Cardiac muscle cell (in vitro differentiated cells and primary cell): ENCODE data around the gene TJP3. TPM values are rescaled to one million over a fixed set of nuclear protein-coding genes. Genes with fewer than 3 reads are reported as not detected.

Source experiments
- DNase-seq, 2 donors: peaks; one replicate each; pipeline versions ENCODE4 v3.0.0 to v3.0.0-alpha.2; 2010 to 2017; ENCODE audit warnings: low read depth in 1 of 2, low spot score in 1 of 2
- H3K27ac ChIP-seq: fragments of 200-600 bp; sonication (generic); 2 replicates; pipeline ENCODE4 v1.5.1; 2016
- H3K27me3 ChIP-seq: fragments of 200-600 bp; sonication (generic); 2 replicates; pipeline ENCODE4 v1.6.0; 2016; ENCODE audit warnings: control low read depth
- H3K36me3 ChIP-seq: fragments of 200-600 bp; sonication (generic); 2 replicates; pipeline ENCODE4 v1.5.1; 2016; ENCODE audit warnings: control low read depth
- H3K4me1 ChIP-seq: fragments of 200-600 bp; sonication (generic); 2 replicates; pipeline ENCODE4 v1.8.1; 2017; ENCODE audit warnings: low read depth, mild to moderate bottlenecking, mixed run types
- H3K4me3 ChIP-seq: fragments of 200-600 bp; sonication (generic); 2 replicates; pipeline ENCODE4 v1.5.1; 2016; ENCODE audit warnings: mild to moderate bottlenecking
- H3K9me3 ChIP-seq: fragments of 200-600 bp; sonication (generic); 2 replicates; pipeline ENCODE4 v1.5.1; 2017; ENCODE audit warnings: low read depth, mild to moderate bottlenecking, control low read depth
- CTCF ChIP-seq: IDR thresholded peaks from 2 replicates; pipeline ENCODE4 v1.5.1; 2012; ENCODE audit warnings: low read depth, mild to moderate bottlenecking, low read length
- polyA plus RNA-seq: library from polyadenylated mRNA; unstranded; fragments of >200 nt; fragmentation: Nextera tagmentation; extraction: Ambion mirVana; gene quantifications from 2 replicates; pipeline ENCODE4 v1.2.1, GENCODE V29; 2016
- total RNA-seq: library from RNA; depleted of rRNA; stranded (reverse); fragments of >200 nt; gene quantifications from 2 replicates; pipeline ENCODE4 v1.2.3, GENCODE V29; 2016

Gene TJP3
- total and polyA plus RNA-seq, 2 experiments from 2014 or later, result 5.0 to 5.2 TPM

GRCh38 chr19:3788996-3789778, 81.0 kb downstream of the TJP3 start:
- Histone ChIP-seq H3K36me3 (no peaks in the 10 kb centered on the region), H3K4me1 (no peaks in the 10 kb centered on the region), H3K27ac (no peak overlapping the region), H3K9me3 (no peaks in the 10 kb centered on the region), H3K4me3 (no peak overlapping the region), H3K27me3 (peaks cover 30% of the 10 kb centered on the region)
- no peak for TF ChIP-seq CTCF
- no peak for DNase-seq

GRCh38 chr19:3790209-3790734, 82.1 kb downstream of the TJP3 start:
- Histone ChIP-seq H3K36me3 (no peaks in the 10 kb centered on the region), H3K9me3 (no peaks in the 10 kb centered on the region), H3K27ac (no peak overlapping the region), H3K4me1 (no peaks in the 10 kb centered on the region), H3K4me3 (no peak overlapping the region), H3K27me3 (peaks cover 19% of the 10 kb centered on the region)
- TF ChIP-seq CTCF, result no peak
- DNase-seq, result no peak

- H3K4me1 ChIP-seq, result no peaks in the 10 kb centered on the region
- peaks cover 12% of the 10 kb centered on the region for H3K27me3 ChIP-seq
- no peak for TF ChIP-seq CTCF
- H3K27ac ChIP-seq, result no peak overlapping the region
- no peak for DNase-seq
- H3K9me3 ChIP-seq, result no peaks in the 10 kb centered on the region
- H3K36me3 ChIP-seq, result no peaks in the 10 kb centered on the region
- no peak overlapping the region for H3K4me3 ChIP-seq
Measured at GRCh38 chr19:3790941-3791340, 82.8 kb downstream of the TJP3 start.

GRCh38 chr19:3792114-3792513, 83.9 kb downstream of the TJP3 start:
- Histone ChIP-seq H3K27me3 (peaks cover 3% of the 10 kb centered on the region), H3K9me3 (no peaks in the 10 kb centered on the region), H3K4me1 (no peaks in the 10 kb centered on the region), H3K4me3 (no peak overlapping the region), H3K36me3 (no peaks in the 10 kb centered on the region), H3K27ac (no peak overlapping the region)
- DNase-seq, result no peak
- no peak for TF ChIP-seq CTCF

GRCh38 chr19:3793799-3794198, 85.6 kb downstream of the TJP3 start:
- Histone ChIP-seq H3K9me3 (no peaks in the 10 kb centered on the region), H3K36me3 (no peaks in the 10 kb centered on the region), H3K27ac (no peak overlapping the region), H3K27me3 (peaks cover 3% of the 10 kb centered on the region), H3K4me3 (no peak overlapping the region), H3K4me1 (no peaks in the 10 kb centered on the region)
- DNase-seq, result no peak
- no peak for TF ChIP-seq CTCF
